CD4-positive, CD25-positive, alpha-beta regulatory T cell (primary cell): ENCODE data around the gene ARMC7. TPM values are rescaled to one million over a fixed set of nuclear protein-coding genes. Genes with fewer than 3 reads are reported as not detected.

Experiments used
- ATAC-seq, 2 donors: fragments of 150-1000 bp; cut with Tn5 transposase; one replicate each; pipeline ENCODE4 v1.10.0; 2021; ENCODE audit warnings: low read depth in 2 of 2, moderate number of reproducible peaks in 2 of 2, moderate library complexity in 1 of 2
- DNase-seq, 3 donors: peaks; one replicate each; pipeline versions ENCODE4 v3.0.0 to v3.0.0-alpha.2; 2012 to 2022; ENCODE audit warnings: mixed read lengths in 1 of 3
- H3K27ac ChIP-seq: one replicate; pipeline ENCODE4 v1.7.0; 2013; ENCODE audit warnings: mild to moderate bottlenecking, low read length; ENCODE audit not compliant: insufficient read depth, poor library complexity, severe bottlenecking
- H3K27me3 ChIP-seq: one replicate; pipeline ENCODE4 v1.7.0; 2013; ENCODE audit warnings: low read length; ENCODE audit not compliant: control insufficient read depth, insufficient read depth
- H3K36me3 ChIP-seq: one replicate; pipeline ENCODE4 v1.7.0; 2013; ENCODE audit warnings: mild to moderate bottlenecking, low read length, moderate library complexity; ENCODE audit not compliant: control insufficient read depth, insufficient read depth
- H3K4me1 ChIP-seq: 2 replicates; pipeline ENCODE4 v1.7.0; 2013; ENCODE audit warnings: mild to moderate bottlenecking, low read length; ENCODE audit not compliant: insufficient read depth, control insufficient read depth, poor library complexity, severe bottlenecking
- H3K4me3 ChIP-seq: one replicate; pipeline ENCODE4 v1.7.0; 2013; ENCODE audit warnings: low read depth, mild to moderate bottlenecking, low read length, moderate library complexity
- H3K9me3 ChIP-seq, 2 experiments: 1 replicate in 1 of 2; 2 replicates in 1 of 2; pipeline ENCODE4 v1.7.0; 2013; ENCODE audit warnings: low read length in 2 of 2, mild to moderate bottlenecking in 1 of 2, moderate library complexity in 1 of 2; ENCODE audit not compliant: control insufficient read depth in 2 of 2
- H3K27ac Mint-ChIP-seq, 3 donors: one replicate each; pipeline ENCODE4 v1.8.0; 2020 to 2022; ENCODE audit warnings: mild to moderate bottlenecking in 3 of 3, mixed read lengths in 3 of 3, moderate library complexity in 2 of 3
- H3K27me3 Mint-ChIP-seq: one replicate; pipeline ENCODE4 v1.8.0; 2022; ENCODE audit warnings: mild to moderate bottlenecking, mixed read lengths
- H3K36me3 Mint-ChIP-seq: one replicate; pipeline ENCODE4 v1.8.0; 2020; ENCODE audit warnings: mixed read lengths
- H3K4me1 Mint-ChIP-seq, 4 donors: one replicate each; pipeline ENCODE4 v1.8.0; 2020 to 2022; ENCODE audit warnings: mixed read lengths in 4 of 4, mild to moderate bottlenecking in 1 of 4
- H3K4me3 Mint-ChIP-seq, 4 donors: one replicate each; pipeline ENCODE4 v1.8.0; 2020 to 2022; ENCODE audit warnings: mild to moderate bottlenecking in 4 of 4, mixed read lengths in 4 of 4, moderate library complexity in 3 of 4
- H3K9me3 Mint-ChIP-seq, 7 donors: one replicate each; pipeline ENCODE4 v1.8.0; 2020 to 2022; ENCODE audit warnings: mixed read lengths in 7 of 7, mild to moderate bottlenecking in 3 of 7, moderate library complexity in 2 of 7
- polyA plus RNA-seq, 4 donors: library from polyadenylated mRNA; unstranded; fragments of 300-500 nt; fragmentation: Illumina TruSeq; gene quantifications; one replicate each; pipeline ENCODE4 v1.2.3, GENCODE V29; 2021
- total RNA-seq: library from RNA; stranded (reverse); gene quantifications from one replicate; pipeline ENCODE4 v1.2.3, GENCODE V29; 2022

ARMC7 gene
- total and polyA plus RNA-seq, 5 donors from 2014 or later: 3.1 to 12.8 (median 4.4) TPM

- H3K36me3 Mint-ChIP-seq: no peaks in the 10 kb centered on the region
- no peaks in the 10 kb centered on the region for H3K9me3 Mint-ChIP-seq
- no peak overlapping the region for H3K4me3 ChIP-seq
- peak overlapping the region in 2 of 3 donors; percentile 42 to 48 for H3K27ac Mint-ChIP-seq
- H3K4me3 Mint-ChIP-seq: no peak overlapping the region
- H3K4me1 Mint-ChIP-seq: peaks cover 0 to 23% (median 2%) of the 10 kb centered on the region in 4 donors
- H3K27me3 ChIP-seq: no peaks in the 10 kb centered on the region
- H3K27ac ChIP-seq: no peak overlapping the region
- no peaks in the 10 kb centered on the region for H3K9me3 ChIP-seq
- no peaks in the 10 kb centered on the region for H3K27me3 Mint-ChIP-seq
- no peaks in the 10 kb centered on the region for H3K36me3 ChIP-seq
- no peak for DNase-seq
- no peak for ATAC-seq
- H3K4me1 ChIP-seq: peaks cover 17% of the 10 kb centered on the region
Measured at GRCh38 chr17:75079023-75079373, 30.8 kb upstream of the ARMC7 start.

GRCh38 chr17:75081611-75082540 lies 27.9 kb upstream of the ARMC7 start:
- no peak for ATAC-seq
- no peak for DNase-seq
- no peak overlapping the region for H3K27ac Mint-ChIP-seq
- Histone ChIP-seq H3K4me3 (no peak overlapping the region), H3K4me1 (peaks cover 16% of the 10 kb centered on the region), H3K27ac (no peak overlapping the region), H3K9me3 (no peaks in the 10 kb centered on the region), H3K36me3 (no peaks in the 10 kb centered on the region), H3K27me3 (no peaks in the 10 kb centered on the region)
- no peaks in the 10 kb centered on the region for H3K27me3 Mint-ChIP-seq
- no peak overlapping the region for H3K4me3 Mint-ChIP-seq
- H3K36me3 Mint-ChIP-seq: no peaks in the 10 kb centered on the region
- H3K9me3 Mint-ChIP-seq: no peaks in the 10 kb centered on the region
- H3K4me1 Mint-ChIP-seq: peaks cover 0 to 34% (median 4%) of the 10 kb centered on the region in 4 donors

- H3K36me3 ChIP-seq: no peaks in the 10 kb centered on the region
- DNase-seq (no peak), ATAC-seq (no peak)
- Mint-ChIP-seq H3K4me3 (no peak overlapping the region), H3K9me3 (no peaks in the 10 kb centered on the region), H3K4me1 (peaks cover 0 to 37% (median 4%) of the 10 kb centered on the region in 4 donors), H3K27ac (no peak overlapping the region), H3K36me3 (no peaks in the 10 kb centered on the region), H3K27me3 (no peaks in the 10 kb centered on the region)
- H3K27me3 ChIP-seq: no peaks in the 10 kb centered on the region
- no peaks in the 10 kb centered on the region for H3K9me3 ChIP-seq
- no peak overlapping the region for H3K4me3 ChIP-seq
- peaks cover 14% of the 10 kb centered on the region for H3K4me1 ChIP-seq
- no peak overlapping the region for H3K27ac ChIP-seq
Measured at GRCh38 chr17:75082683-75083082, 27.1 kb upstream of the ARMC7 start.

GRCh38 chr17:75084039-75084660 lies 25.6 kb upstream of the ARMC7 start:
- H3K36me3 ChIP-seq: no peaks in the 10 kb centered on the region
- ATAC-seq: no peak
- peak overlapping the region in 1 of 3 donors; percentile 52 for H3K27ac Mint-ChIP-seq
- no peak overlapping the region for H3K4me3 ChIP-seq
- peak overlapping the region in 1 of 4 donors; percentile 47 for H3K4me3 Mint-ChIP-seq
- no peaks in the 10 kb centered on the region for H3K9me3 Mint-ChIP-seq
- H3K27me3 ChIP-seq: no peaks in the 10 kb centered on the region
- DNase-seq: no peak
- H3K4me1 Mint-ChIP-seq: peaks cover 0 to 39% (median 4%) of the 10 kb centered on the region in 4 donors
- H3K27ac ChIP-seq: no peak overlapping the region
- H3K36me3 Mint-ChIP-seq: no peaks in the 10 kb centered on the region
- H3K4me1 ChIP-seq: peaks cover 19% of the 10 kb centered on the region
- H3K9me3 ChIP-seq: no peaks in the 10 kb centered on the region
- H3K27me3 Mint-ChIP-seq: no peaks in the 10 kb centered on the region

GRCh38 chr17:75086496-75087181 lies 23.1 kb upstream of the ARMC7 start:
- H3K27ac ChIP-seq: no peak overlapping the region
- ATAC-seq: no peak
- no peaks in the 10 kb centered on the region for H3K9me3 ChIP-seq
- H3K4me1 ChIP-seq: peaks cover 24% of the 10 kb centered on the region
- H3K4me1 Mint-ChIP-seq: peaks cover 0 to 46% (median 11%) of the 10 kb centered on the region in 4 donors
- no peak overlapping the region for H3K4me3 ChIP-seq
- H3K27ac Mint-ChIP-seq: peak overlapping the region; percentile 76 to 86 (median 86)
- no peaks in the 10 kb centered on the region for H3K36me3 Mint-ChIP-seq
- no peaks in the 10 kb centered on the region for H3K27me3 ChIP-seq
- no peaks in the 10 kb centered on the region for H3K36me3 ChIP-seq
- DNase-seq: no peak
- H3K4me3 Mint-ChIP-seq: peak overlapping the region; percentile 85 to 91 (median 86)
- no peaks in the 10 kb centered on the region for H3K9me3 Mint-ChIP-seq
- H3K27me3 Mint-ChIP-seq: no peaks in the 10 kb centered on the region

GRCh38 chr17:75087182-75087557 lies 22.6 kb upstream of the ARMC7 start:
- Histone ChIP-seq H3K9me3 (no peaks in the 10 kb centered on the region), H3K27me3 (no peaks in the 10 kb centered on the region), H3K27ac (peak overlapping the region; percentile 68), H3K4me1 (peaks cover 24% of the 10 kb centered on the region), H3K4me3 (peak overlapping the region; percentile 55), H3K36me3 (no peaks in the 10 kb centered on the region)
- no peak for ATAC-seq
- Mint-ChIP-seq H3K4me1 (peaks cover 0 to 50% (median 12%) of the 10 kb centered on the region in 4 donors), H3K9me3 (no peaks in the 10 kb centered on the region), H3K27ac (peak overlapping the region; percentile 86 to 92 (median 86)), H3K4me3 (peak overlapping the region; percentile 77 to 87 (median 86)), H3K27me3 (no peaks in the 10 kb centered on the region), H3K36me3 (no peaks in the 10 kb centered on the region)
- no peak for DNase-seq

GRCh38 chr17:75087558-75088453 lies 22.0 kb upstream of the ARMC7 start, which contains the start of gene SLC16A5:
TSS of gene SLC16A5 (plus strand) at chr17:75087954. CDS start at chr17:75093637, 5,683 bp downstream.
- Mint-ChIP-seq H3K9me3 (no peaks in the 10 kb centered on the region), H3K27ac (peak within 1 kb of the TSS; percentile 86 to 92 (median 89)), H3K4me3 (peak within 1 kb of the TSS; percentile 85 to 91 (median 86)), H3K4me1 (peaks cover 0 to 51% (median 13%) of the 10 kb centered on the region in 4 donors), H3K27me3 (no peaks in the 10 kb centered on the region), H3K36me3 (no peaks in the 10 kb centered on the region)
- Histone ChIP-seq H3K4me3 (peak within 1 kb of the TSS; percentile 55), H3K27me3 (no peaks in the 10 kb centered on the region), H3K4me1 (peaks cover 24% of the 10 kb centered on the region), H3K27ac (peak within 1 kb of the TSS; percentile 68), H3K9me3 (no peaks in the 10 kb centered on the region), H3K36me3 (no peaks in the 10 kb centered on the region)
- DNase-seq: peak; percentile 29 to 64 (median 31)
- ATAC-seq: peak; percentile 56 to 67
